Activated T-cell treated with anti-CD3 and anti-CD28 coated beads, Interleukin-2, amount 50 U/mL, for 4 hours (primary cell): Measurements from ENCODE around the gene SLC25A15. TPM values are rescaled to one million over a fixed set of nuclear protein-coding genes. Genes with fewer than 3 reads are reported as not detected.

Experiments used
- ATAC-seq, 2 donors: fragments of 200-7000 bp; cut with Tn5 transposase; one replicate each; pipeline ENCODE4 v1.10.0; 2021
- DNase-seq: peaks from one replicate; pipeline ENCODE4 v3.0.0-alpha.2; 2020
- H3K27me3 Mint-ChIP-seq: one replicate; pipeline ENCODE4 v1.8.0; 2021; ENCODE audit warnings: low read depth, mixed read lengths
- H3K36me3 Mint-ChIP-seq: one replicate; pipeline ENCODE4 v1.8.0; 2022; ENCODE audit warnings: mixed read lengths; ENCODE audit not compliant: insufficient read depth
- H3K4me1 Mint-ChIP-seq: one replicate; pipeline ENCODE4 v1.8.0; 2021; ENCODE audit warnings: low read depth, mixed read lengths
- H3K4me3 Mint-ChIP-seq: one replicate; pipeline ENCODE4 v1.8.0; 2021; ENCODE audit warnings: mild to moderate bottlenecking, moderate library complexity, mixed read lengths
- H3K9me3 Mint-ChIP-seq: one replicate; pipeline ENCODE4 v1.8.0; 2021; ENCODE audit warnings: mixed read lengths
- total RNA-seq, 3 donors: library from RNA; stranded (reverse); gene quantifications; one replicate each; pipeline ENCODE4 v1.2.1, GENCODE V29; 2021

The SLC25A15 gene
- total RNA-seq: 10 to 100 TPM; 19.8 to 25.2 (median 24.6) TPM

- H3K27me3 Mint-ChIP-seq: no peaks in the 10 kb centered on the region
- H3K36me3 Mint-ChIP-seq: no peaks in the 10 kb centered on the region
- ATAC-seq (peak; percentile 88 to 92), DNase-seq (peak; percentile 66)
- peaks cover 21% of the 10 kb centered on the region for H3K4me1 Mint-ChIP-seq
- H3K9me3 Mint-ChIP-seq: no peaks in the 10 kb centered on the region
- H3K4me3 Mint-ChIP-seq: peak within 1 kb of the TSS; percentile 77
Measured at GRCh38 chr13:40789275-40790153, at the start of gene SLC25A15. Gene SLC25A15 (plus strand): TSS chr13:40789611. CDS start chr13:40793227, 3,616 bp downstream.

- ATAC-seq (no peak), DNase-seq (no peak)
- Mint-ChIP-seq H3K4me3 (no peak overlapping the region), H3K27me3 (no peaks in the 10 kb centered on the region), H3K4me1 (peaks cover 3% of the 10 kb centered on the region), H3K36me3 (peaks cover 20% of the 10 kb centered on the region), H3K9me3 (no peaks in the 10 kb centered on the region)
Measured at GRCh38 chr13:40749327-40749726, 40.1 kb upstream of the SLC25A15 start.

DNA sequence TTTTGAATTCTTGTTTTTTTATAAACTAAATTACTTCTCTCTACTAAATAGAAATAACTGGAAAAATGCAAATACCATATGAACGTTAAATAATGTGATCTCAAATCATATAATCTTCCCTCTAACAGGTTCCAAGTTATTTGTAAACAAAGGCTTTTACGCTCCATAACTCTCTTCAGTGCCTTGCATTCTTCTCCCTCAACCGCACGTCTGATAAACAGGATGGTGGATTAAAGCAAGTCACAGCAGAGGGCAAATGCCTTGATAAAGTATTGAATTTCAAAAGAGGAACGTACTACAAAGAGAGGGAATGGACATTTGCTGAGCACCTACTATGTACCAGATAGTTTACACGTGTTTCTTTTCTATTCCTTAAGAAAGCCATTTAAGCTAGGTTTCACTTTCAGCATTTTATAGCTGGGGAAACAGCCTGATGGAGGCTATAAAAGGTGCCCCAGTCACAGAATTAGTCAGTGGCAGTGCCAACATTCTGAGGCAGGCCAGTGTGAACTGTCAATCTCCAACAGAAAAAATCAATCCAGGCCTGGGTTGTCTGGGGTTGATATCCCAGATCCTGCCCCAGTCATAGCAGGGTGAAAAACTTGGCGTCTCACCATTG, 34.2 kb upstream of the SLC25A15 start:
- Mint-ChIP-seq H3K36me3 (peaks cover 25% of the 10 kb centered on the region), H3K27me3 (no peaks in the 10 kb centered on the region), H3K4me3 (no peak overlapping the region), H3K4me1 (no peaks in the 10 kb centered on the region), H3K9me3 (no peaks in the 10 kb centered on the region)
- DNase-seq (no peak), ATAC-seq (no peak)

- no peak for ATAC-seq
- H3K27me3 Mint-ChIP-seq: no peaks in the 10 kb centered on the region
- H3K4me3 Mint-ChIP-seq: no peak overlapping the region
- H3K9me3 Mint-ChIP-seq: no peaks in the 10 kb centered on the region
- H3K4me1 Mint-ChIP-seq: no peaks in the 10 kb centered on the region
- H3K36me3 Mint-ChIP-seq: peaks cover 25% of the 10 kb centered on the region
- no peak for DNase-seq
Measured at GRCh38 chr13:40756042-40756441, 33.4 kb upstream of the SLC25A15 start.

DNA sequence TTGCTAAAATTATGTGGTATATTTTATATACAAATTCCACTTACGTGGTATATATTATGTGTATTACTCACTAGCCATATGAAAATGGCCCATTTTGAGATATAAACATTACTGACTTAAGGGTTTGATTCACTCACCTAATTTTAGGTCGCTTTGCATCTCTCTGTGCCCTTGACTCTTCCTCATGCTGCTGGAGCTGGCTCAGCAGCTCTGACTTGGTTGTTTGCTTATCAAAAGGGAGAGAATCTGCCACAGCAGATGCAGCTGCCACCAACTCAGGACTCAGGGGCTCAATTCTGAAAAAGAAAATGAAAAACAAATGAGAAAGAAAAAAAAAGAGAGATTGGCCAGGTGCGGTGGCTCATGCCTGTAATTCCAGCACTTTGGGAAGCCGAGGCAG, 30.6 kb upstream of the SLC25A15 start:
- Mint-ChIP-seq H3K4me3 (no peak overlapping the region), H3K27me3 (no peaks in the 10 kb centered on the region), H3K4me1 (peaks cover 15% of the 10 kb centered on the region), H3K36me3 (peaks cover 23% of the 10 kb centered on the region), H3K9me3 (no peaks in the 10 kb centered on the region)
- no peak for DNase-seq
- no peak for ATAC-seq

- H3K4me3 Mint-ChIP-seq: no peak overlapping the region
- ATAC-seq (no peak), DNase-seq (no peak)
- H3K9me3 Mint-ChIP-seq: no peaks in the 10 kb centered on the region
- H3K27me3 Mint-ChIP-seq: no peaks in the 10 kb centered on the region
- H3K4me1 Mint-ChIP-seq: peaks cover 43% of the 10 kb centered on the region
- H3K36me3 Mint-ChIP-seq: peaks cover 27% of the 10 kb centered on the region
Measured at GRCh38 chr13:40762849-40763248, 26.6 kb upstream of the SLC25A15 start.

GRCh38 chr13:40764587-40765403, 24.6 kb upstream of the SLC25A15 start:
- no peak for DNase-seq
- peak; percentile 90 to 92 for ATAC-seq
- H3K36me3 Mint-ChIP-seq: peaks cover 22% of the 10 kb centered on the region
- no peaks in the 10 kb centered on the region for H3K9me3 Mint-ChIP-seq
- no peaks in the 10 kb centered on the region for H3K27me3 Mint-ChIP-seq
- H3K4me1 Mint-ChIP-seq: peaks cover 49% of the 10 kb centered on the region
- peak overlapping the region; percentile 40 for H3K4me3 Mint-ChIP-seq

GRCh38 chr13:40765602-40766001, 23.8 kb upstream of the SLC25A15 start:
- peaks cover 20% of the 10 kb centered on the region for H3K36me3 Mint-ChIP-seq
- ATAC-seq: no peak
- no peak overlapping the region for H3K4me3 Mint-ChIP-seq

DNA sequence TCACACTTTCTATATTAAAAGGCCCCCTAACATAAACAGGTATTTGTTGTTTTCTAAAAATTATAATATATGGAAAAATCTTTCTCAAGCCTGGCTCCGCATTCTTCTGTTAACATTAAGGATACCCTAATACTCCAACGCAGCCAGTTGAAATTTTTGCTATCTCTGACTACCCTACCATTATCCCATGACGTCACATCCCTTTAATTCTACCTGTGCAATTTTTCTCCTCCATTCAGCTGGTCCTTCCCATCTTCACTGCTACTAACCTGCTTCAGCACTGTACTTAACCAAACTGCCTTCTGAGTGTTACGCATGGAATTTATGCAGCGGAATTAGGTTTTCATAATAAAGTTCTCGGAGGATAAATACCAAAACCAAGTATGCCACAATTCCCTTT, 19.4 kb upstream of the SLC25A15 start:
- ATAC-seq: no peak
- peaks cover 33% of the 10 kb centered on the region for H3K4me1 Mint-ChIP-seq
- DNase-seq: no peak
- no peaks in the 10 kb centered on the region for H3K27me3 Mint-ChIP-seq
- peak overlapping the region; percentile 96 for H3K4me3 Mint-ChIP-seq
- H3K36me3 Mint-ChIP-seq: peaks cover 9% of the 10 kb centered on the region
- no peaks in the 10 kb centered on the region for H3K9me3 Mint-ChIP-seq

More at GRCh38 chr13:40765602-40766001, 23.8 kb upstream of the SLC25A15 start:
- no peak for DNase-seq
- peaks cover 56% of the 10 kb centered on the region for H3K4me1 Mint-ChIP-seq
- H3K9me3 Mint-ChIP-seq: no peaks in the 10 kb centered on the region
- H3K27me3 Mint-ChIP-seq: no peaks in the 10 kb centered on the region

DNA sequence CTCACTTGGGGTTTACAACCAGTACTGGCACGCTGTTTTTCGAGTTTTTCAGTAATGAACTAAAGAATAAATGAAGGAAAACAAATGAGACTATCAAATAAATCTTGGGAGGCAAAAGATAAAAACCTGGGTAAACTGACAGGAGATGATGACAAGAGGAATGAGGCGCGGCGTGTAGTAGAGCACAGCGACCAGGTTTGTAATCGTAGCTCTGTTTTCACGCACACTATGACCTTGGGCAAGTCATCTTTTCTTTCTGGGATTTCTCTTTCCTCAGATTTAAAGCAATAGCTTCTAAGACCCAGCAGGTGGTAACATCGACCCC, 18.8 kb upstream of the SLC25A15 start:
- ATAC-seq (no peak), DNase-seq (no peak)
- Mint-ChIP-seq H3K36me3 (peaks cover 9% of the 10 kb centered on the region), H3K9me3 (no peaks in the 10 kb centered on the region), H3K27me3 (no peaks in the 10 kb centered on the region), H3K4me3 (peak overlapping the region; percentile 96), H3K4me1 (peaks cover 32% of the 10 kb centered on the region)

GRCh38 chr13:40770934-40771618, 18.3 kb upstream of the SLC25A15 start, which contains the start of gene MRPS31:
Gene MRPS31 (minus strand): TSS chr13:40771190. CDS start chr13:40771136, 54 bp downstream.
- no peaks in the 10 kb centered on the region for H3K9me3 Mint-ChIP-seq
- peak within 1 kb of the TSS; percentile 96 for H3K4me3 Mint-ChIP-seq
- H3K36me3 Mint-ChIP-seq: peaks cover 7% of the 10 kb centered on the region
- DNase-seq (peak; percentile 94), ATAC-seq (peak; percentile 99)
- no peaks in the 10 kb centered on the region for H3K27me3 Mint-ChIP-seq
- peaks cover 34% of the 10 kb centered on the region for H3K4me1 Mint-ChIP-seq

DNA sequence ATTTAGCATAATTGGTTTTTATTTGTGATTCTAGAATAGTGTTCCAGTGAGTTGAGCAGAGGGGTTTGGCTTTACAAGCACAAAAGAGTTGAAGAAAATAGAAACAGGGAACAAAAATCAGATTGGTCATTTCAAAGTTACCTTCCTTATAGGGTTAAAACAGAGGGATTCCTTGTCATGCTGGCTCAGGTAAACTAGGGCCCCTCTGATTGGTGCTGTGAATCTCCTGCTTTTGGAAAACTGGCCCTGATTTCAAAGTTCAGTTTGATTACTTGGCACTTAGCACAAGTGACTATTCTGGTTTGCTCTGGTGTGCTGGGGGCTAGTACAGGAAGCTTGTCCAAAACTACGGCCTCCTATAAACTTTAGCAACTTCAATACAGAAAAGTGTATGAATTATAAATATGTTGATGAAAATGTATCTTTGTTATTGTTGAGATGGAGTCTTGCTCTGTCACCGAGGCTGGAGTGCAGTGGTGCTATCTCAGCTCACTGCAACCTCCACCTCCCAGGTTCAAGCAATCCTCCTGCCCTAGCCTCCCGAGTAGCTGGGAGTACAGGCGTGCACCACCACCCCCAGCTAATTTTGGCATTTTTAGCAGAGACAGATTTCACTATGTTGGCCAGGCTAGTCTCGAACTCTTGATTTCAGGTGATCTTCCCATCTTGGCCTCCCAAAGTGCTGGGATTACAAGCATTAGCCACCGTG, 16.5 kb upstream of the SLC25A15 start:
- H3K9me3 Mint-ChIP-seq: no peaks in the 10 kb centered on the region
- DNase-seq: no peak
- peaks cover 2% of the 10 kb centered on the region for H3K36me3 Mint-ChIP-seq
- H3K4me3 Mint-ChIP-seq: peak overlapping the region; percentile 96
- no peaks in the 10 kb centered on the region for H3K27me3 Mint-ChIP-seq
- ATAC-seq: no peak
- peaks cover 39% of the 10 kb centered on the region for H3K4me1 Mint-ChIP-seq

- ATAC-seq (no peak), DNase-seq (no peak)
- H3K4me1 Mint-ChIP-seq: peaks cover 36% of the 10 kb centered on the region
- no peaks in the 10 kb centered on the region for H3K27me3 Mint-ChIP-seq
- H3K36me3 Mint-ChIP-seq: peaks cover 1% of the 10 kb centered on the region
- H3K9me3 Mint-ChIP-seq: no peaks in the 10 kb centered on the region
- no peak overlapping the region for H3K4me3 Mint-ChIP-seq
Measured at GRCh38 chr13:40774672-40775071, 14.7 kb upstream of the SLC25A15 start.
